Activated CD8-positive, alpha-beta memory T cell treated with anti-CD3 and anti-CD28 coated beads, Interleukin-2, amount 50 U/mL, for 4 hours (primary cell): Measurements from ENCODE around the gene EXOC5.
A peak's percentile ranks its signal among the peaks of the same experiment; 100 is the strongest.

Experiments
- DNase-seq: peaks from one replicate; pipeline ENCODE4 v3.0.0-alpha.2; 2020

The EXOC5 gene, protein sequence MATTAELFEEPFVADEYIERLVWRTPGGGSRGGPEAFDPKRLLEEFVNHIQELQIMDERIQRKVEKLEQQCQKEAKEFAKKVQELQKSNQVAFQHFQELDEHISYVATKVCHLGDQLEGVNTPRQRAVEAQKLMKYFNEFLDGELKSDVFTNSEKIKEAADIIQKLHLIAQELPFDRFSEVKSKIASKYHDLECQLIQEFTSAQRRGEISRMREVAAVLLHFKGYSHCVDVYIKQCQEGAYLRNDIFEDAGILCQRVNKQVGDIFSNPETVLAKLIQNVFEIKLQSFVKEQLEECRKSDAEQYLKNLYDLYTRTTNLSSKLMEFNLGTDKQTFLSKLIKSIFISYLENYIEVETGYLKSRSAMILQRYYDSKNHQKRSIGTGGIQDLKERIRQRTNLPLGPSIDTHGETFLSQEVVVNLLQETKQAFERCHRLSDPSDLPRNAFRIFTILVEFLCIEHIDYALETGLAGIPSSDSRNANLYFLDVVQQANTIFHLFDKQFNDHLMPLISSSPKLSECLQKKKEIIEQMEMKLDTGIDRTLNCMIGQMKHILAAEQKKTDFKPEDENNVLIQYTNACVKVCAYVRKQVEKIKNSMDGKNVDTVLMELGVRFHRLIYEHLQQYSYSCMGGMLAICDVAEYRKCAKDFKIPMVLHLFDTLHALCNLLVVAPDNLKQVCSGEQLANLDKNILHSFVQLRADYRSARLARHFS

DNA sequence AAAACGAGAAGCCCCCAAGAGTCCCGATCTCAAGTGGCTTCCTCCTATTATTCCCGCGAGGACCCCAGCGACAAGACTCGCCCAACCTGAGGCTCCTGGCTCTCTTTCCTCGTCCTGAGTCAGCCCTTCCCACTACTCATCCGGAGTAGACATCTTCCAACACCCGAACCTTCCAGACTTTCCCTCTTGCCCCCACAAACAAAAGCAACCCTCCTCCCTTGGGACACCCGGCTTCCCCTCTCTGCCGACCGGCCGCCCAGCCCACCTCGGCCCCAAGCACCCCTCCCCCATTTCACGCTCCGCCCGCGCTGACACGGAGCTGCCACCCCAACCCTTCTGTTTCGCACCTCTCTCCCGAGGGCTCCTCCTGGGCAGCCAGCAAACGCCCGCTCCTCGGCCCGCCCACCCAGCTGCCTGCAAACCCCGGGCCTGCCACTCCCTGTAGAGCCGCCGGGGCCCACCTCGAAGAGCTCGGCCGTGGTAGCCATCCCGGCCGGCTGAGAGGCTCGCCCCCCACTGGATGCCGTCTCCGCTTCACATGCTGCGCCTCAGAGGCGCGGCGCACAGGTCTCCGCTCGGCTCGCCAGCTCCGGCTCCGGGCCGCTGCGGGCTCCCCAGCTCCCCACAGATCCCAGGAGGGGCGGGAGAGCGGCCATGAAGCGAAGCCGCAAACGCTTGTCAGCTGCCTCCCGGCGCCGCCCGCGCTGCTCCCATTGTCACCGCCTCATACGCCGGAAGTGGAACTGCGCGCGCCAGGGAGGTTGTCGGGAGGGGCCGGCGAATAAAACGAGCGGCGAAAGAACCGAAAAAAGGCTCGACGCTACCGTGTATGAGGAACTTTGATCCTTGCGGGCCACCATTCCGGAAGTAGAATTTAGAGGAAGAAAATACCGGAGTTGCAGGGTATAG, at the start of gene EXOC5, which contains the start of gene AP5M1:
Gene EXOC5, minus strand, starts transcription at position 745 of the 909 bp plus-strand sequence. Its CDS starts 257 bp downstream, at position 488.
Gene AP5M1, plus strand, starts transcription at position 811 of the 909 bp plus-strand sequence. CDS start 344 bp downstream, outside the sequence.
- DNase-seq: peak; percentile 86

GRCh38 chr14:57317248-57317833, 48.6 kb upstream of the EXOC5 start:
- DNase-seq: peak; percentile 69

GRCh38 chr14:57314396-57315089, 45.8 kb upstream of the EXOC5 start:
- DNase-seq: no peak

- no peak for DNase-seq
Measured at GRCh38 chr14:57302883-57303282, 34.2 kb upstream of the EXOC5 start.

GRCh38 chr14:57299511-57299910, 30.8 kb upstream of the EXOC5 start:
- no peak for DNase-seq

GRCh38 chr14:57297852-57298251, 29.1 kb upstream of the EXOC5 start:
- DNase-seq: no peak

DNA sequence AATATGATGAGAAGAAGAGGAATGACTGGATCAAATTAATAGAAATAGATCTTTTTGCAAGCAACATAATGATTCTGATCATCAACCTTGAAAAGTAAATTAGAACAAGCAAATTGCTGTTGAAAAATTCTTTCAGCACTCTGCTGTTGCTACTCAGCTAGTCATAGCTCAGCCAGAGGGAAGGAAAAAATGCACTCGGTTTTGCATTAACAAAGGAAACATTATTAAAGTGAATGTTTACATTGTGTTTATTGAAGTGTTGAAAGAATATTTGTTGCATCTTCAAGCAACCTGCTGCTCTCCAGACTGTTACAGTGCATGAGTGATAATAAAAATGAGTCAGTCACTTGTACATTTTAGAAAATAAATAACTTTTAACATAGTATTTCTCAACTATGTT, 26.5 kb upstream of the EXOC5 start:
- DNase-seq: no peak

- no peak for DNase-seq
Measured at GRCh38 chr14:57293866-57294837, 25.4 kb upstream of the EXOC5 start.

DNA sequence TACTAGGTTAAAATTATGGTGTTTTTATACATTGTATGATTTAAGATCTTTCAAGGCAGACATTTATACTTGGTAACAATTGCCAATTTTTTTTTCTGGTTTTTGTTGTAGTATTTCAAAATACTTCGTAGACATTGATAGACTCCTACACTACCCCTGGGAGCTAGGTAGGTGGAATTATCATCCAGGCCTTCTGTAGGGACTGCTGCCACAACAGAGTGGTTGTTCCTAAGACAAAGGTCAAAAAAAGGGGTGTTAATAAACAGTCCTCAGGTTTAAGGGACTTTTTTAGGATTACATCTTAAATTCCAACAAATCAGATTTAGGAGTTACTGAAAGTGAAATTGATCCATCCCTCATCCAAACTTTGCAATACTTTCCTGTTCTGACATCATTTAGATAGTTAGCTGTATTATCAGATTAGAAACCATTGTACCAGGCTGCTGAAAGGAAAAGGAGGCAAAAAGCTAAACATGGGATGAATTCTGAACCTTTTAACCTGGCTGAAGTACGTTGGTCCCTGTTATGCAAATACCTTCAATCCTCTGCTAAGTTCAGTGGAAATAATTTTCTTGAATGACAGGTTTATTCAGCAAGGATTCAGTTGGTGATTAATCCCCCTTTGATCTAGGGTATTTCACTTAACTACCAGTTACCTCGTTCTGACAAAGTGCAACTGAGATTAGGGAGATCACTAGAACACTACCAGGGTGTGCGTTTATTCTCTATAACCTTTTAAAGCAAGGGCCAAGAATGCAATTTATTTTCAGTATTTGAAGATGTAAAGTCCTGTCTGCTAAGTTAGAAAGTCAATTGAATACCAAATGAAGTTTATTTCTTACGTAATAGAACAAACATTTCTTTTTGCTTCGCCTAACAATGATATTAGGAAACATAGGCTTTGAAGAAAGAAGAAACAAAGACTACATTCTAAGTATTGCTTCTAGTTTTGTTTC, 23.3 kb upstream of the EXOC5 start:
- no peak for DNase-seq

GRCh38 chr14:57290751-57291150, 22.0 kb upstream of the EXOC5 start:
- no peak for DNase-seq

DNA sequence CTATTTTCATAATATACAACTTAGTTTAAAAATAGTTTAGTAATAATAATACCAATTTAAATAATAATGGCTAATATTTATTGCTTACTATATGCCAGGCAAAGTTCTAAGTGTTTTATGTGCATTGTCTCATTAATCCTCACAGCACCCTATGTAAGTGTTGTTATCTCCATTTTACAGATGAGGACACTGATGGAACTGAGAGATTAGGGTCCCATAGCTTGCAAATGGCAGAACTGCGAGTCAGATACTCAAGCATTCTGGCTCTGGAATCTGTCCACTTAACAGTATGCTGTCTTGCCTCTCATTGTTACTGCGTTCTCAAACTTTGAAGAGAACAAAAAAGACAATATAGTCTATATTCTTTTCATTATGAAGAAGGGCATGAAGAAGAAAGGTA, 19.0 kb upstream of the EXOC5 start:
- no peak for DNase-seq

DNA sequence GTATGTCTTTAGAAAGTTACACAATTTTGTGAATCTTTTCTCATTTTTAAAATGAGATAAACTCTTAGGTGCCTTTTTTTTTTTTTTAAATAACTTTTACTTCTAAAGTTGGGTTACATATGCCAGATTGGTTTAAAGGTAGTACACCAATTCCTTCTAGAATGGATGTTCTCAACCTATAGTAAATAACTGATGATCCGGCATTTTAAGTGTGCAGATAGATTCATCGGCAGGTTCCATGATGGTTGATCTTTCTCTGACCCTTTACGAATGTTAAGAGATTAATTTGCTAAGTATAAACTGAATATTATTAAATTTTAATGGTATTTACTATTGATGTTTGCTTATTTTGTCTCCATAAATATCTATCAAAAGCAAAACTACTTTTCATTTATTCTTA, 8.4 kb upstream of the EXOC5 start:
- no peak for DNase-seq

- DNase-seq: no peak
Measured at GRCh38 chr14:57275023-57275664, 6.4 kb upstream of the EXOC5 start.

GRCh38 chr14:57274551-57274950, 5.8 kb upstream of the EXOC5 start:
- no peak for DNase-seq

DNA sequence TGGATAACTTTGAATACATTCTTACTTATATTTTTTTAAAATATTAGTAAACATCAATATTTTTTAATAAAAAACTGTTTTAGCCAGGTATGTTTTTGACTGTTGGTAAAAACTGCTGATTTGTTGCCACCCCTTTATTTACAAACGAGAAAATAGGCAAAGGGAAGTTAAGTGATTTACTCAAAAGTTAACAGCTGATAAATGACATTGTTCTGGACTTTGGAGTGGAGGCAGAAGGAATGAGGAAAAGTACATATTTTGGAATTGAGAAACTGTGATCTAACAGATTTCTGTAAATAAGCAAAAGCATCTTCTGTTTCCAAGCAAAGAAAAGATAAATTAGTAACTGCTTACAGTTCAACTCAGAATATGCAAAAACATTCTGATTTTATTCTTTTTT, 4.5 kb upstream of the EXOC5 start:
- DNase-seq: no peak

- no peak for DNase-seq
Measured at GRCh38 chr14:57266065-57266464, 2.6 kb downstream of the EXOC5 start.

DNA sequence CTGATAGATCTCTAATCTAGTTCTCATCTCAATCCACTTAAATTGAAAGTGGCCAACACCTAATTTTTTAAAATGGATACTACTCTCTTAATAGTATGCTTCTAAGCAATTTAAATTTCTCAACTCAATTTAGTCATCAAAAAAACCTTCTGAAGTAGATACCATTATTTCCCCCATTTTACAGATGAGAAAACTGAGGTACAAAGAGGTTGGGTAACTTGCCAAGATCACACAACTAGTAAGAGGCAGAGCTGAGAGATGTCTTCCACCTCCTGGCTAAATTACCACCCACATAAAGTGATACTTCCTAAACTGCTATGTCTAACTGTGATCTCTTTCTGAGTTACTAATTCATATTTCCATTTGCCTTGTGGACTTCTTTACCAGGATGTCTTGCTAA, 6.6 kb downstream of the EXOC5 start:
- DNase-seq: no peak

DNA sequence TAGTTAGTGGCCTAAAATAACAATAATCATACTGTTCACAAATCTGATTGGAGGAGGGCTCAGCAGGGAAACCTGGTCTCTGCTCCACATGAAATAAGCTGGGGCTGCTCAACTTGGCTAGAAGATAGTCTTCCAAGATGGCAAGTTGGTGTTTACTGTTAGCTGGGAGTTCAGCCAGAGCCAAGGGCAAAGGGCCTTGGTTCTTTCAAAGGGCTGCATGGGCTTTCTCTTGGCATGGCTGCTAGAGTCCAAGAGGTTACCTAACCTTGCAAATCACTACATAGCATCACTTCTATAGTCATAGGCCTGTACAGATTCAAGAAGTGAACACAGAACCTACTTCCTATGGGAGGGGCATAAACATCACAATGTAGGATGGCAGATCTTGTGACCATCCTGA, 7.1 kb downstream of the EXOC5 start:
- DNase-seq: no peak

- no peak for DNase-seq
Measured at GRCh38 chr14:57259672-57260071, 9.0 kb downstream of the EXOC5 start.
